OCI-LY3 (cell line): ENCODE measurements around the gene TLR6.
A peak's percentile ranks its signal among the peaks of the same experiment; 100 is the strongest.

Experiments
- H2AFZ ChIP-seq: fragments of 200-600, 300-600 bp; shearing (Covaris generic); 2 replicates; pipeline ENCODE4 v1.6.0; 2014; ENCODE audit warnings: antibody characterized with exemption, low read depth, low read length
- H3K27ac ChIP-seq: fragments of 200-600, 300-600 bp; sonication (generic); 2 replicates; pipeline ENCODE4 v1.5.1; 2014; ENCODE audit warnings: mild to moderate bottlenecking, low read length, moderate library complexity, mixed read lengths
- H3K27me3 ChIP-seq: fragments of 200-600, 300-600 bp; sonication (generic); 2 replicates; pipeline ENCODE4 v1.6.1; 2014; ENCODE audit warnings: low read depth, low read length, mixed read lengths
- H3K36me3 ChIP-seq: fragments of 200-600, 300-600 bp; sonication (generic); replicated peaks from 2 replicates; pipeline ENCODE3; 2014; ENCODE audit warnings: low read depth, low read length, mixed read lengths
- H3K4me1 ChIP-seq: fragments of 300-600, 200-600 bp; sonication (generic); 2 replicates; pipeline ENCODE4 v1.6.1; 2014; ENCODE audit warnings: low read length, mixed read lengths
- H3K4me2 ChIP-seq: fragments of 200-600, 300-600 bp; sonication (generic); 2 replicates; pipeline ENCODE4 v1.6.1; 2014; ENCODE audit warnings: low read length, mixed read lengths
- H3K4me3 ChIP-seq: fragments of 300-600, 200-600 bp; sonication (generic); 2 replicates; pipeline ENCODE4 v1.5.1; 2014; ENCODE audit warnings: antibody characterized with exemption, mild to moderate bottlenecking, low read length, moderate library complexity
- H3K79me2 ChIP-seq: fragments of 300-600, 200-600 bp; shearing (Covaris generic); 2 replicates; pipeline ENCODE4 v1.6.1; 2014; ENCODE audit warnings: mild to moderate bottlenecking, low read length, mixed read lengths
- H3K9ac ChIP-seq: fragments of 300-600, 200-600 bp; shearing (Covaris generic); 2 replicates; pipeline ENCODE4 v1.6.0; 2014; ENCODE audit warnings: mild to moderate bottlenecking, low read length, moderate library complexity
- H3K9me3 ChIP-seq: fragments of 200-600, 300-600 bp; shearing (Covaris generic); 2 replicates; pipeline ENCODE4 v1.6.1; 2014; ENCODE audit warnings: low read length, mixed read lengths; ENCODE audit not compliant: insufficient read depth
- H4K20me1 ChIP-seq: fragments of 200-600, 300-600 bp; sonication (generic); 2 replicates; pipeline ENCODE4 v1.6.1; 2016; ENCODE audit warnings: low read length, mixed read lengths; ENCODE audit not compliant: insufficient read depth
- CTCF ChIP-seq: fragments of 200-600, 300-600 bp; sonication (generic); IDR thresholded peaks from 2 replicates; pipeline ENCODE4 v1.5.1; 2014; ENCODE audit warnings: antibody characterized with exemption, low read length, low read depth
- EZH2phosphoT487 ChIP-seq: fragments of 200-600 bp; shearing (Covaris generic); IDR thresholded peaks from 2 replicates; pipeline ENCODE4 v1.6.1; 2018; ENCODE audit warnings: antibody characterized with exemption, mixed run types, low read depth

Gene TLR6

DNA sequence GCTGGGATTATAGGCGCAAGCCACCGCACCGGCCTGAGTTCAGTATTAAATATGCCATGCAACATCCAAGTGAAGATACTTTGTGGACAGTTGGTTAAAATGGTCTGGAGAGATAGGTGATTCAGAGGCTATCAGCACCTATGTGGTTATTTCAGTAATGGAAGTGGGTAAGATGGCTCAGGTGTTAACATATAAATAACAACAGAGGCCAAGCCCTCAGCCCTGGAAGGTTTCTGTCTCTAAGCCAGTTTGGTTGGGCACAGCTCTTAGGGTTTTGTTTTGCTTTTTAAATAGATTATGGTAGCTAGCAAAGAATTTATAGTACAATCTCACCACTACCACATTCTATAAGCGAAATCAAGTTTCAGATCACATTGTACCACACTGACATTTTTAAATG lies 27.6 kb upstream of the TLR6 start:
- H3K27me3 ChIP-seq, result no peaks in the 10 kb centered on the region
- H3K36me3 ChIP-seq, result no peaks in the 10 kb centered on the region
- no peak overlapping the region for H3K4me2 ChIP-seq
- no peak overlapping the region for H3K9ac ChIP-seq
- no peaks in the 10 kb centered on the region for H4K20me1 ChIP-seq
- no peak overlapping the region for H3K4me3 ChIP-seq
- no peak overlapping the region for H3K27ac ChIP-seq
- TF ChIP-seq EZH2phosphoT487 (no peak), CTCF (no peak)
- no peaks in the 10 kb centered on the region for H3K79me2 ChIP-seq
- H3K4me1 ChIP-seq, result peaks cover 4% of the 10 kb centered on the region
- H3K9me3 ChIP-seq, result no peaks in the 10 kb centered on the region
- no peak overlapping the region for H2AFZ ChIP-seq

DNA sequence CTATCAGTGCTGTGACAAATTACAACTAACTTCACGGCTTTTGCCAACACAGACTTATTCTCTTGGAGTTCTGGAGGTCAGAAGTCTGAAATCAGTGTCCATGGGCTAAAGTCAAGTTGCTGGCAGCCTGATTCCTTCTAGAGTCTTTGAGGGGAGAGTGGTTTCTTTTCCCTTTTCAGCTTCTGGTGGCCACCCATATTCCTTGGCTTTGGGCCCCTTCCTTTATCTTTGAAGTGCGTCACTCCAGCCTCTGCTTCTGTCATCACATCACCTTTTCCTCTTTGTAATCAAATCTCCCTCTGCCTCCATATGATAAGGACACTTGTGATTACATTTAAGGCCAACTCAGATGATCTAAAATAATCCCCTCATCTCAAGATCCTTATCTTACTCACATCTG lies 20.0 kb upstream of the TLR6 start:
- Histone ChIP-seq H4K20me1 (no peaks in the 10 kb centered on the region), H3K27me3 (no peaks in the 10 kb centered on the region), H3K4me2 (no peak overlapping the region), H3K79me2 (no peaks in the 10 kb centered on the region), H3K9ac (no peak overlapping the region), H2AFZ (no peak overlapping the region), H3K4me1 (no peaks in the 10 kb centered on the region), H3K4me3 (no peak overlapping the region), H3K36me3 (no peaks in the 10 kb centered on the region), H3K27ac (no peak overlapping the region), H3K9me3 (no peaks in the 10 kb centered on the region)
- TF ChIP-seq EZH2phosphoT487, result no peak

DNA sequence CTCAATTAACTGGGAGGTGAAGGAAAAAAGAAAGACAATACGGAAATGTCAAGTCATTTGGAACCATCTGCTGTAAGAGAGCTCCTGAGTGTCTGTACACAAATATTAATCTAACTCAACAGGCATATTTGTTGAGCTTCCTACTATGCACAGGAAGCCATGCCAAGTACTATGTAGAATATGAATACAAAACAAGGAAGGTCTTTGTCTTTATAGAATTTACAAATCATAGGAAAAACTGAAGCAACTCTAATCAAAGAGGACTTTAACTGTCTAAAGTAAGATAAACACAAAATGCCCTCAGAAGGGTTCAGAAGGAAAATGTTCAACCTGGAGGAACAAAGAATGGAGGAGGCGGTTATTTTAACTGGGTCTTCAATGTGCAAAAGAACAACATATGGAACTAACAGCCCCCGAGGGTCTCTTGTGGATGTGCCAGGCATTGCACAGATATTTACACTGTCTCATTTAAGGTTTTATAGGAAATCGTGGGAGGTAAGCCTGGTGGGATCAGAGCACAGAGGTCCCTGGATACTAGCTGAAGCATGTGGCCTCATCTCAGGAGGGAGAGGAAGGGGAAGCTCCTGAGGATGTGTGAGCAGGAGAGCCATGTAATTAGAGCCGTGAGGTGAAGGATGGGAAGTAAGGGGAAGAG lies 16.8 kb upstream of the TLR6 start:
- TF ChIP-seq EZH2phosphoT487 (no peak), CTCF (peak; percentile 21; the same call in 1 of the 2 replicates)
- H3K4me1 ChIP-seq, result peaks cover under 1% of the 10 kb centered on the region; the same call in 1 of the 2 replicates
- H2AFZ ChIP-seq, result no peak overlapping the region
- no peaks in the 10 kb centered on the region for H3K9me3 ChIP-seq
- H4K20me1 ChIP-seq, result no peaks in the 10 kb centered on the region
- H3K4me3 ChIP-seq, result no peak overlapping the region
- no peak overlapping the region for H3K9ac ChIP-seq
- H3K4me2 ChIP-seq, result no peak overlapping the region
- H3K27me3 ChIP-seq, result no peaks in the 10 kb centered on the region
- no peaks in the 10 kb centered on the region for H3K36me3 ChIP-seq
- H3K27ac ChIP-seq, result no peak overlapping the region
- H3K79me2 ChIP-seq, result no peaks in the 10 kb centered on the region

DNA sequence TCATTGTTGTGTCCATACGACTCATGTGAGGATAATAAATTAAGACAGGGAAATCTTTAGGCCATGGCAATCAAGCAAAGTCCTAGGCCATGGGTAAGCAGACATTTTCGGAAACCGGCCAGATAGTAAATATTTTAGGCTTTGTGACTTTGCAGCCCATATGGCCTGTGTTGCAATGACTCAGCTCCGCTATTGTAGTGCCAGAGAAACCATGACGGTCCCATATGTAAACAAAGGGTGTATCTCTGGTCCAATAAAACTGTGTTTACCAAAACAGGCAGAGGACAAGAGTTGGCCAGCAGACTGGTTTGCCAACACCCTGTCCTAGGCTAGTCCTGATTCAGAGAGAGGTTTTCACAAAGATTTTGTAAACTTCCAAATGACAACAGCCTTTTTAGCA lies 16.0 kb upstream of the TLR6 start:
- H3K4me1 ChIP-seq, result peaks cover 6% of the 10 kb centered on the region; the same call in 1 of the 2 replicates
- H4K20me1 ChIP-seq, result no peaks in the 10 kb centered on the region
- H3K4me3 ChIP-seq, result no peak overlapping the region
- no peak overlapping the region for H2AFZ ChIP-seq
- no peak overlapping the region for H3K9ac ChIP-seq
- TF ChIP-seq EZH2phosphoT487 (no peak), CTCF (no peak)
- H3K79me2 ChIP-seq, result no peaks in the 10 kb centered on the region
- H3K36me3 ChIP-seq, result no peaks in the 10 kb centered on the region
- no peaks in the 10 kb centered on the region for H3K9me3 ChIP-seq
- H3K27me3 ChIP-seq, result no peaks in the 10 kb centered on the region
- no peak overlapping the region for H3K27ac ChIP-seq
- H3K4me2 ChIP-seq, result no peak overlapping the region
